ENCODE results near the gene TUFM. TPM values are rescaled to one million over a fixed set of nuclear protein-coding genes. Genes with fewer than 3 reads are reported as not detected.
"Not testable (repeated sequence)": the region's sequence is repeated elsewhere in the genome, so short reads cannot be mapped to it uniquely, and the experiment has no call there.

TUFM gene
- total RNA-seq, 2 experiments from 2014 or later = 360 to 382 TPM

DNA sequence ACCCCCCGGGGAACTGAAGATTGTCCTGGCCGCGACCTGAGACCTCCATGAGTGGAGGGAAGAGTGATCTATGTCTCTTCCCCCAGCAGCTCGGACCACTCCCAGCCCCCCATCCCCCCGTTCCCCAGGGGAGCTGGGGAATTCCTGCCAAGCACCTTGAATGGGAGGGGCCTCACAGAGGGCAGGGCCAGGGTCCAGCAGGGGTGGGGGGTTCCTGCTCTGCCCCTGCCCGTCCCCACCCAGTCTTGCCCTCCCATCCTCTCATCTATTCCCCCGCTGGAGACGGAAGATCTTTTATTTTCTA lies 9.4 kb downstream of the TUFM start:
- H3K27ac Mint-ChIP-seq = no peak overlapping the region
- H3K4me1 Mint-ChIP-seq = peaks cover 9% of the 10 kb centered on the region
- H3K27me3 Mint-ChIP-seq = no peaks in the 10 kb centered on the region
- no peak overlapping the region for H3K4me3 Mint-ChIP-seq
- no peaks in the 10 kb centered on the region for H3K9me3 Mint-ChIP-seq
- peaks cover 57% of the 10 kb centered on the region for H3K36me3 Mint-ChIP-seq
- DNase-seq = no peak

DNA sequence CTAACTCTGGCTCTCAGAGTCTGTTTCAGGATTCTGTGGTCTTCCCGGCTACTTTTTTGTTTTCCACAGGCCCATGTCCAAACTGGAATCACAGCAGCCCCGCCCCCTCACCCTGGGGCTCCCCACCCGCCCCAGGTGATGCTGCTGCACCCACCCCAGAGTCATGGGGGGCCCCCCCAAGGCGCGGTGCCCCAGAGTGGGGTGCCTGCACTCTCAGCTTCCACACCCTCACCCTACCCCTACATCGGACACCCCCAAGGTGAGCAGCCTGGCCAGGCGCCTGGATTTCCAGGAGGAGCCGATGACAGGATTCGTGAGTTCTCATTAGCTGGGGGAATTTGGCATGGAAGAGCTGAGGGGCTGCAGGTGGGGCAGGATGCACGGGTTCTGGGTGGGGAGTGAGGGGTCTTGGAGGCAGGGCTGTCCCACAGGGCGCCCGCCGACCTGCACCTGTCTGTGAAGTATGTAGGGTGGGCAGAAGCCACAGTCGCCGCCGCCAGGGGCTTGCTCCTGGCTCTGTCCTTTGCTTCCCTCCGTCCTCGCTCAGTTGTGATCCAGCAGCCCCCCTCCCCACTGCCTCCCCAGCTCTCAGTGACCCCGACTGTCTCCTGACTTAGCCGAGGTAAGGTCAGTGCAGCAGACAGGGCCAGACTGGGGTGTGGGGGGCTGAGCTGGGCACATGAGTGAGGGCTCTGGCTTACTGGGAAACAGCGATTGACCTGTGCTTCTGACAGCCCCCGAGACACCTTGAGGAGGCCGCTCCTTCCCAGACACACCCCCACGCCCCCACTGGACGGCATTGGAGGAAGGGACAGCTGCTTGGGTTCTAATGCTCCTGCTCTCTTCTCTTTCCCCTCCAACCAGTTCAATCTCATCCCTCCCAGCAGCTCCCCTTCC lies 10.0 kb downstream of the TUFM start:
- no peak overlapping the region for H3K4me3 Mint-ChIP-seq
- peaks cover 53% of the 10 kb centered on the region for H3K36me3 Mint-ChIP-seq
- peak overlapping the region; percentile 42 for H3K27ac Mint-ChIP-seq
- H3K9me3 Mint-ChIP-seq = no peaks in the 10 kb centered on the region
- no peaks in the 10 kb centered on the region for H3K27me3 Mint-ChIP-seq
- DNase-seq = no peak
- H3K4me1 Mint-ChIP-seq = peaks cover 9% of the 10 kb centered on the region

DNA sequence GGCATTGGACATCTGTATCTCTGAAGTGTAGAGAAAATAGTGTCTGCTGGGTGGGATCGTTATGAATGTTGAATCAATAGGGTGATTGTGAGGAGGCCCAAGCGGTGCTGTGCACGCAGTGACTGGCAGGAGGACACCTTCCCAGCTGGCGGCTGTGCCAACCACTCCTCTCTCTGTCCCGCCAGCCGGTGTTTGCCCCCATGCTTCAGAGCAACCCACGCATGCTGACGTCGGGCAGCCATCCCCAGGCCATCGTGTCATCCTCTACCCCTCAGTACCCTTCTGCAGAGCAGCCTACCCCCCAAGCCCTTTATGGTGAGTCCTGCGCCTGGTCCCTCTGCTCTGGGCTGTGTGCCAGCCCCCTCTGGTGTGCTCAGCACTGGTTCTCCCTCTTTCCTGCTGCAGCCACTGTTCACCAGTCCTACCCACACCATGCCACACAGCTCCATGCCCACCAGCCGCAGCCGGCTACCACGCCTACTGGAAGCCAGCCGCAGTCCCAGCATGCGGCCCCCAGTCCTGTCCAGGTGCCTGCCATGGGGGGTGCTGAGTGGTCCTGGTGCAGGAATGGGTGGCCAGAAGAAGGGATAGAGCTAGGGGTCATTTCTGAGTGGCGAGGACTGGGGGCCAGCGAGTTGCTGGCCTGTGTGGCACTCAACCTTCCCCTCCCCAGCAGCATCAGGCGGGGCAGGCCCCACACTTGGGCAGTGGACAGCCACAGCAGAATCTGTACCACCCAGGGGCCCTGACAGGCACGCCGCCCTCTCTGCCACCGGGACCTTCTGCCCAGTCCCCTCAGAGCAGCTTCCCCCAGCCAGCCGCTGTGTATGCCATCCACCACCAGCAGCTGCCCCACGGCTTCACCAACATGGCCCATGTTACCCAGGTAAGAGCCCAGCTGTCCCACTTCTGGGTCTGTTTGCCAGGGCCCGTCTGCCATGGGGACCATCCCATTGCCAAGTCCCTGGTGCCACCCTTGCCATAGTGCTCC lies 11.0 kb downstream of the TUFM start:
- peak overlapping the region; percentile 61 for H3K27ac Mint-ChIP-seq

DNA sequence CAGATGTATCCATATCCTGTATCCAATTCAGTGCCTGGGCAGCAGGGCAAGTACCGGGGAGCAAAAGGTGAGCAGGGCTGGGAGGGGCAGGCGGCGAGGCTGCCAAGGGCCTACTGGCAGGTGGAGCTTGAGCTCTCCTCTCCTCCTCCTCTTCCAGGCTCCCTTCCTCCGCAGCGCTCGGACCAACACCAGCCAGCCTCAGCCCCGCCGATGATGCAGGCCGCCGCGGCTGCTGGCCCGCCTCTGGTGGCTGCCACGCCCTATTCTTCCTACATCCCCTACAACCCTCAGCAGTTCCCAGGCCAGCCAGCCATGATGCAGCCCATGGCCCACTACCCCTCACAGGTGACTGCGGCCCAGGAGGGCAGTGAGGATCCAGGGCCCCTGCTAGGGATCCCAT lies 11.8 kb downstream of the TUFM start:
- Mint-ChIP-seq H3K9me3 (no peaks in the 10 kb centered on the region), H3K27me3 (no peaks in the 10 kb centered on the region), H3K4me3 (no peak overlapping the region), H3K27ac (no peak overlapping the region), H3K36me3 (peaks cover 65% of the 10 kb centered on the region), H3K4me1 (peaks cover 14% of the 10 kb centered on the region)
- no peak for DNase-seq

More for the DNA sequence above, 11.0 kb downstream of the TUFM start:
- H3K4me3 Mint-ChIP-seq = no peak overlapping the region
- no peak for DNase-seq
- peaks cover 58% of the 10 kb centered on the region for H3K36me3 Mint-ChIP-seq
- H3K4me1 Mint-ChIP-seq = peaks cover 10% of the 10 kb centered on the region
- no peaks in the 10 kb centered on the region for H3K27me3 Mint-ChIP-seq
- no peaks in the 10 kb centered on the region for H3K9me3 Mint-ChIP-seq

DNA sequence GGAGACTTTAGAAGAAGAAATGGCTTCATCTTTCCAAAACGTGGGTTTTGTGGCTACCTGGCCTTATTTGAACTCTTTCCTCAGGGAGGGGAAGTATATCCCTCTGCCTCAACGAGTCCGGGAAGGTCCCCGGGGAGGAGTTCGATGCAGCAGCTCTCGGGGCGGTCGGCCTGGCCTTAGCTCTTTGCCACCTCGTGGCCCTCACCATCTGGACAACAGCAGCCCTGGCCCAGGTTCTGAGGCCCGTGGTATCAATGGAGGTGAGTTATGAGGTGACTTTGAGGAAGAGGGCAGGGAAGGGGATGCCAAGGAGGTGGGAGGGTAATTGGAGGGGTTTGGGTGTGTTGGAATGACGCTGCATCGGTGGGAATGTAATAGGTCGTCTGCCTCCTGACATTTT lies 15.6 kb downstream of the TUFM start:
- H3K4me1 Mint-ChIP-seq = peaks cover 30% of the 10 kb centered on the region
- H3K27ac Mint-ChIP-seq = no peak overlapping the region
- no peak for DNase-seq
- H3K36me3 Mint-ChIP-seq = peaks cover 72% of the 10 kb centered on the region
- no peaks in the 10 kb centered on the region for H3K9me3 Mint-ChIP-seq
- H3K4me3 Mint-ChIP-seq = no peak overlapping the region
- no peaks in the 10 kb centered on the region for H3K27me3 Mint-ChIP-seq

DNA sequence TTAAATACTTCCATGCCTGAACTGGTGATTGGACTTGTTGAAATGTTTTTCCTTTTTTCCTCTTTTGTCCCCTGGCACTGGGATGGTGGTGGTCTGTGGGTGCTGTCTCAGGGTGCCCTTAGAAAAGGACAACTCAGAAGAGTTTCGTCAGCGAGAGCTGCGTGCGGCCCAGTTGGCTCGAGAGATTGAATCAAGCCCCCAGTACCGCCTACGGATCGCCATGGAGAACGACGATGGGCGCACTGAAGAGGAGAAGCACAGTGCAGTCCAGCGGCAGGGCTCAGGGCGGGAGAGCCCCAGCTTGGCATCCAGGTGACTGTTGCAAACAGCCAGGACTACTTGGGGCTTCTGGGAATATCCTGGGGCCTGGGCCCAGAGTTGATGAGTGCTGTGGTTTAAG lies 16.4 kb downstream of the TUFM start:
- H3K9me3 Mint-ChIP-seq = no peaks in the 10 kb centered on the region
- H3K27ac Mint-ChIP-seq = peak overlapping the region; percentile 34
- no peak for DNase-seq
- no peak overlapping the region for H3K4me3 Mint-ChIP-seq
- H3K27me3 Mint-ChIP-seq = no peaks in the 10 kb centered on the region
- peaks cover 76% of the 10 kb centered on the region for H3K36me3 Mint-ChIP-seq
- peaks cover 35% of the 10 kb centered on the region for H3K4me1 Mint-ChIP-seq

DNA sequence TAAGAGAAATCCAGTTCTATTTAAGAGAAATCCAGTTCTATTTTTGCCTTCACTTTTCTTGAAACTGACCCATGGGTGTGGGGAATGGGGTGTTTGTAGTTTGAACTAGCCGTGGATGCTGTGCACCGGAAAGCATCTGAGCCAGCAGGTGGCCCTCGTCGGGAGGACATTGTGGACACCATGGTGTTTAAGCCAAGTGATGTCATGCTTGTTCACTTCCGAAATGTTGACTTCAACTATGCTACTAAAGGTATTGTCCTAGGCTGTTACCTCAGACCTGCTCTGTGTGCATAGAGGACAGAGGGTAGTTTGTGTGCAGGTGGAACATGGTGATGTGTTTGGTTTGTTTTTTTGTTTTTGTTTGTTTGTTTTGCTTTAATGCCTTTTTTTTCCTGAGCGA lies 20.0 kb downstream of the TUFM start:
- DNase-seq = no peak
- peaks cover 68% of the 10 kb centered on the region for H3K36me3 Mint-ChIP-seq
- no peaks in the 10 kb centered on the region for H3K9me3 Mint-ChIP-seq
- H3K27me3 Mint-ChIP-seq = peaks cover 5% of the 10 kb centered on the region
- H3K4me1 Mint-ChIP-seq = peaks cover 50% of the 10 kb centered on the region
- H3K4me3 Mint-ChIP-seq = peak overlapping the region; percentile 52
- H3K27ac Mint-ChIP-seq = peak overlapping the region; percentile 100

DNA sequence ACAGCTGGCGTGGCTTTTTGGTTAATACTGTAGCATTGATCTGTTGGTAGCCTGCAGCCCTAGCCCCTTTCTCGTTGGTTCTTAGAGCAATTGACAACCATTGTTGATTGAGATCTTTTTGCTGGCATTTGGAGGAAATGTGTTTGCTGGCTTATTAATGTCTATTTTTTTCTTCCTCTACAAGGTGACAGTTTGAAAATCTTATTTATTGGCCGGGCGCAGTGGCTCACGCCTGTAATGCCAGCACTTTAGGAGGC lies 21.5 kb downstream of the TUFM start:
- peak overlapping the region; percentile 98 for H3K4me3 Mint-ChIP-seq
- peak overlapping the region; percentile 100 for H3K27ac Mint-ChIP-seq
- peaks cover 55% of the 10 kb centered on the region for H3K4me1 Mint-ChIP-seq
- peaks cover 5% of the 10 kb centered on the region for H3K27me3 Mint-ChIP-seq
- H3K36me3 Mint-ChIP-seq = peaks cover 70% of the 10 kb centered on the region
- no peak for DNase-seq
- H3K9me3 Mint-ChIP-seq = no peaks in the 10 kb centered on the region

DNA sequence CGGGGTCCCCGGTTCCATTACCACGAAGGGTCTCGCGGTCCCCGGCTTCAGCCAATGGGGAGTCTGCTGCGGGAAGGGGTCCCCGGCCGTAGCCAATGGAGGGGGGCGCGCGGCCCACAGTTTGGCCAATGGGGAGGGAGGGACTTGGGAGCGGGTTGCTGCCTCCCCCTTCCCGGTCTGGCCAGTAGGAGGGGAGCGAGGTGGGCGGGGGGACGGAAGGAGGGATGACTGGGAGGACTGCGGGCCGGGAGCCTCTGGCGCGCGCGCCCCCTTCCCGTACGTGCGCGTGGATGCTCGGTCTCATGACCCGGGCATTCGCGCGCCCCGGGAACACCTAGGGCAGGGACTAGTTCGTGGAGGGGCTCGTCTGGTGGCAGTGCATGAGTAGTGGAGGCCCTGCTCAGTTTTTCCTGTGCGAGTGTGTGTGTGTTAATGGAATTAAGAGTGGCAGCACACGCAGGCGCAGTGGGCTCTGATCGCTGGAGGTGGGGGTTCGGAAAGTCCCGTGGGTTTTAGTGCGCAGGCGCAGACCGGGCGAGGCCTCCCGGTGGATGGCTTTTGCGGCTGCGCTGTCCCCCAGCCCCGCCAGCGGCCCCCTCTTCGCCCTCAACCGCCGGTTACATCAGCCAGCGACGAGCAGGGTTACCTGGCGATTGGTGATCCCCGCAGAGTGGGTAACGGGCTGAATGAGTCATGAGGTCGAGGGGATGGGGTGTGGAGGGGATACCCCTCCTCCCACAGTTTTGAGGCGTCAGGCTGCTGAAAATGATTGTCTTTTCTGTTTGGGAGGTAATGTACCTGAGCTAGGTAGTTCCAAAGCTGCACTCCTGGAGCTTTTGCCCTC lies 22.1 kb downstream of the TUFM start:
- Mint-ChIP-seq H3K27ac (peak overlapping the region; percentile 100), H3K9me3 (no peaks in the 10 kb centered on the region), H3K4me1 (peaks cover 51% of the 10 kb centered on the region), H3K27me3 (peaks cover 5% of the 10 kb centered on the region), H3K36me3 (peaks cover 65% of the 10 kb centered on the region), H3K4me3 (peak overlapping the region; percentile 98)
- DNase-seq = peak; percentile 97

DNA sequence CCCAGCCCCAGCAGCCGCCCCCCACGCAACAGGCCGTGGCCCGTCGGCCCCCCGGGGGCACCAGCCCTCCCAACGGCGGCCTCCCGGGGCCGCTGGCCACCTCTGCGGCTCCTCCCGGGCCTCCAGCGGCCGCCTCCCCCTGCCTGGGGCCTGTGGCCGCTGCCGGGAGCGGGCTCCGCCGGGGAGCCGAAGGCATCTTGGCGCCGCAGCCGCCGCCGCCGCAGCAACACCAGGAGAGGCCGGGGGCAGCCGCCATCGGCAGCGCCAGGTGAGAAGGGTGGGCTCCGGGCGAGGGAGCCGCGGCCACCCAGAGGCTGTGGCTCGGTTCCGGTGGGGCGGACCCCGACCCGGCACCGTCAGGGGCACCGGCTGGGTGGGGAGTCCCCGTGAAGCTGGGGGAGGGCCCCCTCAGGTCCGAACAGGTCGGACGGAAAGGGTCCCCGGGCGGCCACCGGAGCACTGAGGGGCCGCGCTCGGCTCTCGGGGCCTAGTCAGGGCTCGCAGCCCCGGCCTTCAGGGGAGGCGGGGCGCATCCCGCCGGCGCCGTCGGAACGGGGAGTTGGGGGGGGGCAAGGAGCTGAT lies 22.8 kb downstream of the TUFM start:
- H3K9me3 Mint-ChIP-seq = no peaks in the 10 kb centered on the region
- peaks cover 64% of the 10 kb centered on the region for H3K36me3 Mint-ChIP-seq
- H3K27ac Mint-ChIP-seq = peak overlapping the region; percentile 100
- H3K27me3 Mint-ChIP-seq = peaks cover 5% of the 10 kb centered on the region
- DNase-seq = no peak
- peaks cover 53% of the 10 kb centered on the region for H3K4me1 Mint-ChIP-seq
- peak overlapping the region; percentile 98 for H3K4me3 Mint-ChIP-seq

DNA sequence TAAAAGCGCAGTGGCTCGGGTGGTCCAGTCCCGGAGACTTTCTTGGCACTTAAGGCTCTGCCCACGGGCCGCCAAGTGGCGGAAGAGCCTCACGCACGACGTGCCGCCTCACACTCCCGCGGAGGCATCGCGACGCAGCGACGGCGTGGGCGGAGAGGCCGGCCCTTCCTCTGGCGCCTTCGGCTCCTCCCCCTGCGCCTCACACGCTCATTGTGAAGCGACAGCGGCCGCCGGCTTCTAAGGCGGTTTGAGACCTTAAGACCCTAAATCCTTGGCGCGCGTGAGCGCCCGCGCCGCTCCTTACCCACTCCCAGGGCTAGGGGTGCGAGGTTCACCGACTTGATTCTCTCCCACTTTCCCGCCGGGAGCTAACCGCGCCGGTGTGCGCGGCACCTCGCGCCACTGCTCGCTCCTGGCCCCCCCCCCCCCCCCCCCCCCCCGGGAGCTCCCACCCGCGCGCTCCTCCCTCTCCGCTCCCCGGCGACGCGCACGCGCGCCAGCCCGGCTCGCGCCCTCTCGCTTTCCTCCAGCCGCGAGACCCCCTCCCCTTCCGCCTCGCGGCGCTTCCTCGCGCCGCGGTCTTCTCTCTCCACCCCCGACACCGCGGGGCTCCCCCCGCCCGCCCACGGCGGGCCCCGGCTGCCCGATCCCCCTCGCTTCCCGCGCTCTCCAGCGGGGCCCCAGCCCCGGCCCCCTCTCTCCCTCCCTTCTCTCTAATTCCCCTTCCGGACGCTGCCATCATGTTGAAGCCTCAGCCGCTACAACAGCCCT lies 23.4 kb downstream of the TUFM start, which contains the start of gene ATXN2L:
TSS of gene ATXN2L (plus strand) at position 480 of the 771 bp plus-strand sequence. CDS start at position 741, 261 bp downstream.
- DNase-seq = peak; percentile 97
- peaks cover 48% of the 10 kb centered on the region for H3K4me1 Mint-ChIP-seq
- peaks cover 5% of the 10 kb centered on the region for H3K27me3 Mint-ChIP-seq
- peak within 1 kb of the TSS; percentile 100 for H3K27ac Mint-ChIP-seq
- peak within 1 kb of the TSS; percentile 98 for H3K4me3 Mint-ChIP-seq
- peaks cover 59% of the 10 kb centered on the region for H3K36me3 Mint-ChIP-seq
- H3K9me3 Mint-ChIP-seq = no peaks in the 10 kb centered on the region

DNA sequence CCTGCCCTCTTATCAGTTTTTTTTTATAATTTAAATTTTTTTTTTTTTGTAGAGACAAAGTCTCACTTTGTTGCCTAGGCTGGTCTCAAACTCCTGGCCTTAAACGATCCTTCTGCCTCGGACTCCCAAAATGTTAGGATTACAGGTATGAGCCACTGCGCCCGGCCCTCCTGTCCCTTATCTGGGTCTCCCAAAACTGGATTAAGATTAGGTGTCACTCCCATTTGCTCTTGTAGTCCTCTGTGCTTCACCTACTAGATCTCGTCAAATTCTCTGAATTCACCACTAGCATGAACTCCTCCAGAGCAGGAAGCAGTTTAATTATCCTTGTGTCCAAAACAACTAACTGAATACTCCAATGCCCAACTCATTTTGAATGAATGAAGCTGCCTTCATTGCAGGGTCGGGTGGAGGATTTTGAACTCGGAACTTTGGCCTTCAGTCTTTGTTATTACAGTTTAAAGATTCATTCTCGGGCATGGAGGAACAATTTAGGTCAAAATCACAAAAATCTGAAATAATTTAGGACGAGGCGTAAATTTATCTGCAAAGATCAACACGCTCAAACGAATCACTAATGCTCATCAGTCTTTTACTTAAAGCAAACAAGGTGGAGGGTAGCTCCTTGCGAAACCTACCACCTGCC lies 24.2 kb downstream of the TUFM start:
- peaks cover 48% of the 10 kb centered on the region for H3K4me1 Mint-ChIP-seq
- H3K27ac Mint-ChIP-seq = peak overlapping the region; percentile 93
- no peaks in the 10 kb centered on the region for H3K9me3 Mint-ChIP-seq
- H3K4me3 Mint-ChIP-seq = peak overlapping the region; percentile 93
- H3K27me3 Mint-ChIP-seq = peaks cover 5% of the 10 kb centered on the region
- H3K36me3 Mint-ChIP-seq = peaks cover 54% of the 10 kb centered on the region
- no peak for DNase-seq

DNA sequence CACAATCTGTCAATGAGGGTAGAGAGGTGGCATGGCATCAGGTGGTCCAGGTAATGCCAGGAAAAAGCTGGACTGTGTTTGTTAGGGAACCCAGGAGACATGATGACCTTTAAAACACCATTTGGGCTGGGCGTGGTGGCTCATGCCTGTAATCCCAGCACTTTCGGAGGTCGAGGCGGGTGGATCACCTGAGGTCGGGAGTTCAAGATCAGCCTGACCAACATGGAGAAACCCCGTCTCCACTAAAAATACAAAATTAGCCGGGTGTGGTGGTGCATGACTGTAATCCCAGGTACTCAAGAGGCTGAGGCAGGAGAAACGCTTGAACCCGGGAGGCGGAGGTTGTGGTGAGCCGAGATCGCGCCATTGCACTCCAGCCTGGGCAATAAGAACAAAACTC lies 25.6 kb downstream of the TUFM start:
- H3K36me3 Mint-ChIP-seq = peaks cover 43% of the 10 kb centered on the region
- H3K9me3 Mint-ChIP-seq, H3K27me3 Mint-ChIP-seq, H3K4me3 Mint-ChIP-seq, DNase-seq: not testable (repeated sequence)
- H3K27ac Mint-ChIP-seq = peak overlapping the region; percentile 47
- peaks cover 35% of the 10 kb centered on the region for H3K4me1 Mint-ChIP-seq
